Fibroblast of peridontal ligament (primary cell): ENCODE measurements around the gene PINLYP.

ENCODE experiments used
- DNase-seq: peaks from one replicate; pipeline ENCODE4 v3.0.0-alpha.2; 2010; ENCODE audit errors: extremely low read depth

The PINLYP gene

GRCh38 chr19:43628646-43629326, 53.2 kb downstream of the PINLYP start:
- no peak for DNase-seq

GRCh38 chr19:43631491-43631890, 55.9 kb downstream of the PINLYP start:
- DNase-seq: no peak
